Naive B cell (primary cell): ENCODE results near the gene MRPL38. TPM values are rescaled to one million over a fixed set of nuclear protein-coding genes. Genes with fewer than 3 reads are reported as not detected.
"Not testable (repeated sequence)": the region's sequence is repeated elsewhere in the genome, so short reads cannot be mapped to it uniquely, and the experiment has no call there.

Experiments used
- ATAC-seq, 2 donors: fragments of 150-1000 bp; cut with Tn5 transposase; 2 replicates each; pipeline ENCODE4 v1.10.0; 2021; ENCODE audit warnings: low read depth in 2 of 2, mild to moderate bottlenecking in 2 of 2, moderate library complexity in 2 of 2
- DNase-seq: peaks from one replicate; pipeline ENCODE4 v3.0.0; 2022
- H3K27ac Mint-ChIP-seq, 6 donors: one replicate each; pipeline ENCODE4 v1.8.0; 2020 to 2022; ENCODE audit warnings: mild to moderate bottlenecking in 6 of 6, mixed read lengths in 6 of 6, moderate library complexity in 5 of 6, inconsistent platforms in 2 of 6
- H3K27me3 Mint-ChIP-seq, 3 donors: one replicate each; pipeline ENCODE4 v1.8.0; 2021 to 2022; ENCODE audit warnings: mixed read lengths in 3 of 3, mild to moderate bottlenecking in 1 of 3
- H3K36me3 Mint-ChIP-seq, 2 donors: one replicate each; pipeline ENCODE4 v1.8.0; 2020 to 2022; ENCODE audit warnings: mixed read lengths in 2 of 2, inconsistent platforms in 1 of 2, mild to moderate bottlenecking in 1 of 2
- H3K4me1 Mint-ChIP-seq, 3 donors: one replicate each; pipeline ENCODE4 v1.8.0; 2020 to 2022; ENCODE audit warnings: mixed read lengths in 3 of 3, inconsistent platforms in 1 of 3, mild to moderate bottlenecking in 1 of 3, moderate library complexity in 1 of 3
- H3K4me3 Mint-ChIP-seq, 8 donors: one replicate each; pipeline ENCODE4 v1.8.0; 2020 to 2022; ENCODE audit warnings: mild to moderate bottlenecking in 8 of 8, mixed read lengths in 8 of 8, moderate library complexity in 8 of 8, inconsistent platforms in 2 of 8
- H3K9me3 Mint-ChIP-seq, 7 donors: one replicate each; pipeline ENCODE4 v1.8.0; 2020 to 2022; ENCODE audit warnings: mixed read lengths in 7 of 7, mild to moderate bottlenecking in 5 of 7, inconsistent platforms in 2 of 7, moderate library complexity in 1 of 7
- polyA plus RNA-seq, 6 donors: library from polyadenylated mRNA; unstranded; fragments of 300-500 nt; fragmentation: Illumina TruSeq; gene quantifications; one replicate each; pipeline ENCODE4 v1.2.3, GENCODE V29; 2021; ENCODE audit warnings: low read depth in 6 of 6

The MRPL38 gene
- polyA plus RNA-seq, 6 donors from 2014 or later, result 47.3 to 68.8 (median 59.7) TPM

- DNase-seq, result no peak
- Mint-ChIP-seq H3K4me1 (peaks cover 0 to 3% (median 2%) of the 10 kb centered on the region in 3 donors), H3K9me3 (no peaks in the 10 kb centered on the region), H3K4me3 (no peak overlapping the region), H3K27me3 (no peaks in the 10 kb centered on the region), H3K36me3 (peaks cover 0 to 6% of the 10 kb centered on the region in 2 donors), H3K27ac (no peak overlapping the region)
- ATAC-seq, result no peak
Observed at GRCh38 chr17:75888484-75888883, 16.2 kb downstream of the MRPL38 start.

- DNase-seq, H3K4me1 Mint-ChIP-seq, H3K27me3 Mint-ChIP-seq, H3K4me3 Mint-ChIP-seq, ATAC-seq, H3K9me3 Mint-ChIP-seq, H3K36me3 Mint-ChIP-seq: not testable (repeated sequence)
- H3K27ac Mint-ChIP-seq, result peak overlapping the region in 3 of 6 donors; percentile 9 to 72 (median 24)
Observed at GRCh38 chr17:75885860-75886259, 18.8 kb downstream of the MRPL38 start.

GRCh38 chr17:75885431-75885830, 19.3 kb downstream of the MRPL38 start:
- no peak for DNase-seq
- Mint-ChIP-seq H3K4me1 (peaks cover 0 to 3% (median 2%) of the 10 kb centered on the region in 3 donors), H3K36me3 (peaks cover 0 to 6% of the 10 kb centered on the region in 2 donors), H3K9me3 (no peaks in the 10 kb centered on the region), H3K27me3 (peaks cover 0 to 5% (median 0%) of the 10 kb centered on the region in 3 donors), H3K4me3 (no peak overlapping the region), H3K27ac (peak overlapping the region in 2 of 6 donors; percentile 24 to 76)
- ATAC-seq, result no peak

GRCh38 chr17:75881678-75882454, 22.8 kb downstream of the MRPL38 start:
- ATAC-seq (no peak), DNase-seq (no peak)
- peaks cover 0 to 21% (median 10%) of the 10 kb centered on the region in 3 donors for H3K27me3 Mint-ChIP-seq
- peaks cover 12 to 18% (median 13%) of the 10 kb centered on the region in 3 donors for H3K4me1 Mint-ChIP-seq
- H3K36me3 Mint-ChIP-seq, result no peaks in the 10 kb centered on the region
- H3K27ac Mint-ChIP-seq, result peak overlapping the region in 1 of 6 donors; percentile 51
- no peaks in the 10 kb centered on the region for H3K9me3 Mint-ChIP-seq
- H3K4me3 Mint-ChIP-seq, result peak overlapping the region in 1 of 8 donors; percentile 9

GRCh38 chr17:75880266-75880665, 24.4 kb downstream of the MRPL38 start:
- Mint-ChIP-seq H3K4me3 (peak overlapping the region in 4 of 8 donors; percentile 28 to 69 (median 58)), H3K4me1 (peaks cover 20 to 31% (median 23%) of the 10 kb centered on the region in 3 donors), H3K27me3 (peaks cover 0 to 32% (median 10%) of the 10 kb centered on the region in 3 donors), H3K27ac (no peak overlapping the region), H3K36me3 (no peaks in the 10 kb centered on the region), H3K9me3 (no peaks in the 10 kb centered on the region)
- no peak for ATAC-seq
- DNase-seq, result no peak

- no peaks in the 10 kb centered on the region for H3K36me3 Mint-ChIP-seq
- peak within 1 kb of the TSS; percentile 42 to 90 (median 68) for H3K27ac Mint-ChIP-seq
- ATAC-seq, result peak; percentile 7 to 10
- peak within 1 kb of the TSS; percentile 76 to 92 (median 86) for H3K4me3 Mint-ChIP-seq
- no peaks in the 10 kb centered on the region for H3K9me3 Mint-ChIP-seq
- peaks cover 20 to 31% (median 23%) of the 10 kb centered on the region in 3 donors for H3K4me1 Mint-ChIP-seq
- H3K27me3 Mint-ChIP-seq, result peaks cover 0 to 32% (median 10%) of the 10 kb centered on the region in 3 donors
- DNase-seq, result no peak
Observed at GRCh38 chr17:75878174-75878998, 26.3 kb downstream of the MRPL38 start, which contains the start of gene TRIM47. TRIM47 (minus strand) TSS chr17:75878581; CDS start chr17:75878548, 33 bp downstream.

- H3K27me3 Mint-ChIP-seq, result peaks cover 0 to 32% (median 10%) of the 10 kb centered on the region in 3 donors
- H3K9me3 Mint-ChIP-seq, result no peaks in the 10 kb centered on the region
- peak; percentile 85 to 86 for ATAC-seq
Observed at GRCh38 chr17:75877752-75878173, 26.9 kb downstream of the MRPL38 start.

GRCh38 chr17:75876938-75877751, 27.5 kb downstream of the MRPL38 start:
- H3K9me3 Mint-ChIP-seq, result no peaks in the 10 kb centered on the region
- H3K36me3 Mint-ChIP-seq, result no peaks in the 10 kb centered on the region
- peaks cover 20 to 31% (median 23%) of the 10 kb centered on the region in 3 donors for H3K4me1 Mint-ChIP-seq
- DNase-seq, result no peak
- peak overlapping the region; percentile 41 to 90 (median 71) for H3K27ac Mint-ChIP-seq
- peak in 1 of 2 donors; percentile 12 for ATAC-seq
- H3K27me3 Mint-ChIP-seq, result peaks cover 0 to 32% (median 10%) of the 10 kb centered on the region in 3 donors
- peak overlapping the region; percentile 76 to 92 (median 86) for H3K4me3 Mint-ChIP-seq

More at GRCh38 chr17:75877752-75878173, 26.9 kb downstream of the MRPL38 start:
- Mint-ChIP-seq H3K27ac (peak overlapping the region in 4 of 6 donors; percentile 63 to 90 (median 78)), H3K4me1 (peaks cover 20 to 31% (median 23%) of the 10 kb centered on the region in 3 donors), H3K4me3 (peak overlapping the region; percentile 76 to 92 (median 86)), H3K36me3 (no peaks in the 10 kb centered on the region)
- DNase-seq, result peak; percentile 72

GRCh38 chr17:75876190-75876937, 28.3 kb downstream of the MRPL38 start:
- Mint-ChIP-seq H3K27me3 (peaks cover 0 to 32% (median 10%) of the 10 kb centered on the region in 3 donors), H3K4me1 (peaks cover 20 to 31% (median 23%) of the 10 kb centered on the region in 3 donors), H3K27ac (peak overlapping the region in 4 of 6 donors; percentile 53 to 97 (median 71)), H3K4me3 (peak overlapping the region; percentile 76 to 92 (median 86)), H3K36me3 (no peaks in the 10 kb centered on the region), H3K9me3 (no peaks in the 10 kb centered on the region)
- DNase-seq (peak; percentile 67), ATAC-seq (peak; percentile 66 to 72)

- peaks cover 20 to 31% (median 23%) of the 10 kb centered on the region in 3 donors for H3K4me1 Mint-ChIP-seq
- peak overlapping the region in 3 of 6 donors; percentile 57 to 97 (median 63) for H3K27ac Mint-ChIP-seq
- H3K9me3 Mint-ChIP-seq, result no peaks in the 10 kb centered on the region
- H3K4me3 Mint-ChIP-seq, result peak overlapping the region; percentile 76 to 92 (median 86)
- DNase-seq (no peak), ATAC-seq (no peak)
- peaks cover 0 to 31% (median 10%) of the 10 kb centered on the region in 3 donors for H3K27me3 Mint-ChIP-seq
- no peaks in the 10 kb centered on the region for H3K36me3 Mint-ChIP-seq
Observed at GRCh38 chr17:75875940-75876189, 28.8 kb downstream of the MRPL38 start.

GRCh38 chr17:75875182-75875939, 29.3 kb downstream of the MRPL38 start:
- Mint-ChIP-seq H3K27me3 (peaks cover 0 to 26% (median 10%) of the 10 kb centered on the region in 3 donors), H3K9me3 (no peaks in the 10 kb centered on the region), H3K27ac (peak overlapping the region in 1 of 6 donors; percentile 63), H3K4me1 (peaks cover 20 to 31% (median 23%) of the 10 kb centered on the region in 3 donors), H3K36me3 (no peaks in the 10 kb centered on the region), H3K4me3 (peak overlapping the region in 5 of 8 donors; percentile 16 to 92 (median 76))
- ATAC-seq (no peak), DNase-seq (no peak)
